NCI-H524 (cell line): ENCODE data around the gene TTLL3.
A peak's percentile ranks its signal among the peaks of the same experiment; 100 is the strongest.
"Not testable (repeated sequence)": the region's sequence is repeated elsewhere in the genome, so short reads cannot be mapped to it uniquely, and the experiment has no call there.

Experiments used
- DNase-seq, 2 experiments: peaks; one replicate each; lab custom pipeline; 2025; lab: John Stamatoyannopoulos, UW

The TTLL3 gene

GRCh38 chr3:9837701-9838582 lies 27.9 kb downstream of the TTLL3 start:
- no peak for DNase-seq

DNA sequence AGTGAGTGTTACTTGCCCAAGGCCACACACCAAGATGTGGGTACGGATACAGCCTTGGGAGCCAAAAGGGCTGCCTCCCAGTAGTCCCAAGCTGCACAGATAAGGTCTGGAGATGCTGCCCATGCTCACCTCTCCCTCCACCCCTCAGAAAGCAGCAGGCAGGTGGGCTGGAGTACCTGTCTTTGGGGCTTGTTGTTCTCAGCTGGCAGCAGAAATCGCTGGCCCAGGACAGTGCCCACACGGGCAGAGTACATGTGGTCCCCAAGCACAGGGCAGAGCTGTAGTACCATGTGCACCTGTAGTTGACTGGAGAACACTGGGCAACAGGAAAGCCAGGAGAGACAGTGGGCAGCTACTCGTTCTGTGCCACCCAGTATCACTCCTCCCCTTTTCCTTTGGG lies 28.8 kb downstream of the TTLL3 start:
- no peak for DNase-seq

- no peak for DNase-seq
These were observed 31.0 kb downstream of the TTLL3 start for GRCh38 chr3:9841015-9841414.

DNA sequence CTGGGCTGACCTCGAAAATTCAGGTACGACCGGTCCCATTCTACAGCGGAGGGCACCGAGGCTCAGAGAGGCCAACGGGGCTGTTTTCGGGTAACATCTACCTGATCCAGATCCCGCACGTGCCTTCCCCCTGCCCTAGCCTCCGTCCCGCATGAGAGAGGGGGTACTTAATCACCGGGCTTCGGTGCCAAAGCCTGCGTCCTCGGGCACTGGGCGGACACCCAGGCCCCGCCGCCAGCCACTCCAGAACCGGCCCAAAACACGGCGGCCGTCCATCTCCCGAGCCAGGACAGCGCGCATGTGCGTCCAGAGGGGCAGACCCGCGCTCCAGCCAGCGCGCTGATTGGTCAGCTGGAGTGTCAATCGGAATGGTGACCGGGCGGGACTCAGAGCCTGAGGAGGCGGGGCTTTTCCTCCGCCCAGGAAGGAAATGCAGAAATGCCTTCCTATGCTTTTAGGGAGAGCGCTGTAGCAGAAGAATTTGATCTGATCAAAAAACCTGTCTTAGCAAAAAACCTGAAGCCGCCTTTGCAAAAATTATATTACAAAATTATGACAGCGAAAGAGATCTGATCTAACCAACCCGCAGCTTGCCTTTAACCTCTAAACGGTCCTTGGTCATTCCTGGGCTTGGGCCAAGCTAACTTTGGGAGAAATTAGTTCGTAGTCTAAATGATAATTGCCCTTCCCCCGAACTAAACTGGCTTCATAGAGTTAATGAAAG lies 33.8 kb downstream of the TTLL3 start, which contains the start of gene RPUSD3:
Gene RPUSD3 (minus strand): TSS at position 294 of the 724 bp plus-strand sequence. CDS start 18 bp downstream, at position 276.
- DNase-seq = peak; percentile 69 to 92

GRCh38 chr3:9846231-9846630 lies 36.2 kb downstream of the TTLL3 start:
- DNase-seq = no peak

- no peak for DNase-seq
These were observed 36.9 kb downstream of the TTLL3 start for GRCh38 chr3:9846931-9847488.

- DNase-seq = peak in 1 of 2 experiments; percentile 43
These were observed 37.8 kb downstream of the TTLL3 start for GRCh38 chr3:9847870-9848269.

GRCh38 chr3:9848860-9849259 lies 38.8 kb downstream of the TTLL3 start:
- peak in 1 of 2 experiments; percentile 16 for DNase-seq

DNA sequence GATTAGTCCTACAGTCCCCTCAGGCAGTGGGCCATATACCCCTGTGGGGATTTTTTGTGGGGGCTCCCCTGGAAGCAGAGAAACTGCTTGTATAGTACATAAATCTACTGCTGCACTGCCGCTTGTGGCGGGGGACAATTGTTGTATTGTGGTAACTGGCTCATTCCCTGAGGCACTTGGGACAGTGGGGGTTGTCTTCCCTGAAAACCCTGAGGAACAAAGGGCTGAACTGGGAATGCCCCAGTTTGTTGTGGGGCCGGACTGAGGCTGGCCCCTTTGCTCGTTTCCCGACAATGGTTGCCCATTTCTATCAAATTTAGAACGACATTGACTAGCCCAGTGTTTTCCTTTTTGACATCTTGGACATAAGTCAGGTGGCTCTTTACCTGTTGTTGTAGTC lies 41.3 kb downstream of the TTLL3 start:
- not testable (repeated sequence) for DNase-seq

DNA sequence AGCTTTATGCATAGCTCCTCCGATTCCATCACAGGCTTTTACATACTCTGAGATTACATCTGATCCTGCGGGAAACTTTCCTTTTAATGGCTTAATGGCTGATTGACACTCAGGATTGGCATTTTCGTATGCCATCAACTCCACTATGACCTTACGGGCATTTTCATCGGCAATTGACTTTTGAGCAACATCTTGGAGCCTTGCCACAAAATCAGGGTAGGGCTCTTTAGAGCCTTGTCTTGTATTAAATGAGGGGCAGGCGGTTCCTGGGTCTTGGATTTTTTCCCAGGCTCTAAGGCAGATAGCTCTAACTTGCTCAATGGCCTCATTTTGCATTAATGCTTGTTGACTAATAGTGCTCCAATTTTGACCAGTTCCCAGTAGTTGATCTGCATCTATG lies 41.9 kb downstream of the TTLL3 start:
- DNase-seq = not testable (repeated sequence)

GRCh38 chr3:9852528-9852927 lies 42.5 kb downstream of the TTLL3 start:
- no peak for DNase-seq

DNA sequence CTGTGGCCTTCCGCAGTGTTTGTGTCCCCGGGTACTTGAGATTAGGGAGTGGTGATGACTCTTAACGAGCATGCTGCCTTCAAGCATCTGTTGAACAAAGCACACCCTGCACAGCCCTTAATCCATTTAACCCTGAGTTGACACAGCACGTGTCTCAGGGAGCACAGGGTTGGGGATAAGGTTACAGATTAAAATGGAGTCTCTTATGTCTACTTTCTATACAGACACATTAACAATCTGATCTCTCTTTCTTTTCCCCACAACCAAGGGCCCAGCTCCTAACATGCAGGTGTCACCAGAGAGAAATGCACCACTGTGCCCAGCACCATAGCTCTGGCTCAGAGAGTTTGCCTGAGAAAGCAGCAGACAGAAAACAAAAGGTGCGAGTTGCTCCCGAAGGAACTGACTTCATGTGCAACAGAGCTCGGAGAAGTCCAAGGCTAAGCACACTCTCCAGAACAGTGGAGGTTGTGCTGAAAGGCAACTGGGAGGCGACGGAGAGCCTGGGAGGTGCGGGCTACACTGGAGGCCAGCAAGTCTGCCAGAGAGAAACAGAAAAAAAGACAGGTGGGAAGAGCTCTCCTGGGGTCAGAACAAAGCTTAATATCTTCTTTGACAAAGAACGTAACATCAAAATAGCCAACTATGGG lies 44.4 kb downstream of the TTLL3 start:
- peak; percentile 65 to 88 for DNase-seq

DNA sequence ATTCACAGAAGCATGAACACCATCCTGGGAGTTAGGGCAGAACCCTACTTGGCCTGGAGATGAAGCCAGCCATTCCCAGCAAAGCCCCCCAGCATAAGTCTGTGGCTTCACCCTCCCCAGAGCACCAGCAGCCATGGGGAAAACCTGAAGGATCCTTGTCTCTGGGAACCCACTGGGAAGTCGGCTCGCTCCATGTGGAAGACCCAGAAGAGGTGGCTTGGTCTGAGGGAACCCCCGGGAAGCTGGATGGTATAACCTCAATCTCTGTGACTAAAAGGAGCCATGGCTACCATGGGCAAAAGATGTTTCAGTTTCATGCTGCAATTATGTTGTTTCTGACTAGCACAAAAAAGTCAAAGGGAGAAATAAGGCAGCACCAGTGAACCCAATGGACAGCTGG lies 45.5 kb downstream of the TTLL3 start:
- DNase-seq = no peak

- no peak for DNase-seq
These were observed 49.5 kb downstream of the TTLL3 start for GRCh38 chr3:9859530-9860025.

DNA sequence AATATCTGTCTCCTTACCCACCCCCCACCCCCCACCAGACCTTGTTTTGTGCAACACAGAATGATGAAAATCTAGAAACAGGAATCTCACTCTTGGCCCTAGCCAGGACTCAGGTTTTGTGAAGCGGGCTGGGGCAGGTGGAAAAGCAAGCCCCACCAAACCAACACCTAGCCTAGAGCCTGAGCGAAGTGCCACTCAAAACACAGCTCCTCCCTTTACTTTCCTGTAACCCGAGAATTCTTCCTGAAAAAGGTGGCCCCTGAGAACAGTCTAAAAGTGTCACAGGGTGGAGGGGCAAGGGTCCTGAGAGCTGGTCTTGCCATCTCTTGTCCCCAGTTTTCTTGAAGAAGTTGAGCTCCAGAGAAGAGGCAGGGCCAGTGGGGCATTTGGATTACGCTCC lies 51.1 kb downstream of the TTLL3 start:
- no peak for DNase-seq

GRCh38 chr3:9861626-9862130 lies 51.6 kb downstream of the TTLL3 start:
- DNase-seq = no peak

GRCh38 chr3:9862391-9863057 lies 52.5 kb downstream of the TTLL3 start:
- peak in 1 of 2 experiments; percentile 15 for DNase-seq

DNA sequence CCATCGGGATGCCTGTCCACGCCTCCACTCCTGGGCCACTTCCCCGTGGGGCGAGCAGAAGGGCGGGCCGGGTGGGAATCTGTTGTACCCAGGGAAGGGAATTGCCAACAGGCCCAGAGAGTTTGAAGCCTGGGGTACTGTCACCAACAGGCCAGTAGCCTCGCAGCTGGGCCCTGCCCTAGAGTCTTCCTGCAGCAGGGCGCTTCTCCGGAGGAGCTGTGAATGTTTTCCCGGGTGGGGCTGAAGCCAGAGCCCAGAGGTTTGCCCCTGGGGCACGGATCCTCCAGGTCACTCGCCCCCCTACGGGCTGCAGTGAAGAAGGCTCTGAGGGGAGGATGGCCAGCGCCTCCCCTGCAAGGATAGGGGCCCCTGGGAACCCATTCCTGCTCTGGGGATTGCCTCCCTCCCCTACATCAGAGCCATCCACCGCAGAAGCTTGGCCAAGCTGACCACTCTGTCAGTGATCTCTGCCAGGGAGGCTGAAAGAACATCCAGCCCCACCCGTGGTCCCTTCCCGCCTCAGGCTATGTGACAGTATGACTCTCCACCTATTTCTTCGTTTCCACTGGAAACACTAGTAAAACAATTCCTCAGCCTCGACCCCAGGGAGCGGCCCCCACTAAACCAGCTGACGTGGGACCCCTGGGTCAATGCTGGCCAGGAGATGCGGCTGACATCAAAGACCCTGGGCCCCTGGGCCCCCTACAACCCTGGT lies 53.2 kb downstream of the TTLL3 start:
- no peak for DNase-seq

GRCh38 chr3:9864200-9864927 lies 54.3 kb downstream of the TTLL3 start:
- DNase-seq = peak in 1 of 2 experiments; percentile 61

DNA sequence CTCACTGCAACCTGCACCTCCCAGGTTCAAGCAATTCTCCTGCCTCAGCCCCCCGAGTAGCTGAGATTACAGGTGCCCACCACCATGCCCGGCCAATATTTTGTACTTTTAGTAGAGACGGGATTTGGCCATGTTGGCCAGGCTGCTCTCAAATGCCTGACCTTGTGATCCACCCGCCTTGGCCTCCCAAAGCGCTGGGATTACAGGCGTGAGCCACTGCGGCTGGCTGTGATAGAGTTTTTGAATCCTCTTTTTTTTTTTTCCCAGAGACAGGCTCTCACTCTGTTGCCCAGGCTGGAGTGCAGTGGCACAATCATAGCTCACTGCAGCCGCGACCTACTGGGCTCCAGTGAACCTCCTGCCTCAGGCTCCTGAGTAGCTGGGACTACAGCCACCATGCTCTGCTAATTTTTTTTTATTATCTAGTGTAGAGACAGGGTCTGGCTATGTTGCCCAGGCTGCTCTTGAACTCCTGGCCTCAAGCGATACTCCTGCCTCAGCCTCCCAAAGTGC lies 55.1 kb downstream of the TTLL3 start:
- not testable (repeated sequence) for DNase-seq
